SK-N-SH (cell line): ENCODE results near the gene TBX20. TPM values are rescaled to one million over a fixed set of nuclear protein-coding genes. Genes with fewer than 3 reads are reported as not detected.

Experiments used
- CTCF ChIA-PET: fragments of 300-600, 350-600 bp; formaldehyde crosslinking; extraction: SDS; loops from one replicate; lab custom pipeline; 2021; lab: Yijun Ruan, JAX
- POLR2A ChIA-PET: fragments of 350-600 bp; sonication (Branson Sonifier 250); formaldehyde crosslinking; extraction: SDS; loops from one replicate; lab custom pipeline; 2020; ENCODE audit warnings: antibody characterized with exemption, inconsistent platforms; lab: Yijun Ruan, JAX
- DNase-seq: peaks from one replicate; pipeline ENCODE4 v3.0.0; 2012
- H2AFZ ChIP-seq: fragments of 200-600 bp; sonication (generic); 2 replicates; pipeline ENCODE4 v1.8.1; 2016; ENCODE audit warnings: antibody characterized with exemption, mild to moderate bottlenecking, low read depth
- H3F3A ChIP-seq: fragments of 200-600 bp; sonication (generic); replicated peaks from 2 replicates; pipeline ENCODE3; 2016; ENCODE audit warnings: antibody characterized with exemption, mild to moderate bottlenecking; ENCODE audit not compliant: insufficient read depth
- H3K27ac ChIP-seq, 2 experiments: fragments of 200-500 bp in 1 of 2; fragments of 200-600 bp in 1 of 2; sonication (Bioruptor generic) in 1 of 2; sonication (generic), shearing (Covaris generic) in 1 of 2; 2 replicates each; pipeline versions ENCODE4 v1.5.1 to v1.6.1; 2014 to 2016; ENCODE audit warnings: low read depth in 2 of 2, inconsistent platforms in 1 of 2, low read length in 1 of 2, mild to moderate bottlenecking in 1 of 2, mixed read lengths in 1 of 2
- H3K27me3 ChIP-seq: fragments of 200-600 bp; sonication (generic), shearing (Covaris generic); 2 replicates; pipeline ENCODE4 v1.6.1; 2016; ENCODE audit warnings: mixed run types; ENCODE audit not compliant: insufficient read depth
- H3K36me3 ChIP-seq, 2 experiments: fragments of 200-500 bp in 1 of 2; fragments of 200-600 bp in 1 of 2; sonication (Bioruptor generic) in 1 of 2; sonication (generic) in 1 of 2; replicated peaks in 1 of 2; 2 replicates each; pipeline versions ENCODE3 to v1.5.1; 2014 to 2016; ENCODE audit warnings: low read length in 1 of 2, mild to moderate bottlenecking in 1 of 2; ENCODE audit not compliant: insufficient read depth in 2 of 2, control insufficient read depth in 1 of 2
- H3K4me1 ChIP-seq, 2 experiments: fragments of 200-500 bp in 1 of 2; fragments of 200-600 bp in 1 of 2; sonication (Bioruptor generic) in 1 of 2; sonication (generic), shearing (Covaris generic) in 1 of 2; 2 replicates each; pipeline versions ENCODE4 v1.5.1 to v1.6.1; 2014 to 2016; ENCODE audit warnings: low read depth in 1 of 2, low read length in 1 of 2, mixed run types in 1 of 2; ENCODE audit not compliant: insufficient read depth in 2 of 2, control insufficient read depth in 1 of 2
- H3K4me2 ChIP-seq: fragments of 200-600 bp; sonication (generic), shearing (Covaris generic); 2 replicates; pipeline ENCODE4 v1.6.1; 2017; ENCODE audit warnings: mixed run types
- H3K4me3 ChIP-seq, 2 experiments: fragments of 200-500 bp in 1 of 2; fragments of 200-600 bp in 1 of 2; sonication (Bioruptor generic) in 1 of 2; sonication (generic), shearing (Covaris generic) in 1 of 2; 2 replicates each; pipeline versions ENCODE4 v1.5.1 to v1.8.1; 2014 to 2016; ENCODE audit warnings: low read depth in 2 of 2, inconsistent platforms in 1 of 2, low read length in 1 of 2, mild to moderate bottlenecking in 1 of 2, mixed read lengths in 1 of 2, moderate library complexity in 1 of 2
- H3K79me2 ChIP-seq: fragments of 200-600 bp; sonication (generic); 2 replicates; pipeline ENCODE4 v1.8.1; 2017; ENCODE audit warnings: mild to moderate bottlenecking; ENCODE audit not compliant: insufficient read depth
- H3K9ac ChIP-seq: fragments of 200-600 bp; sonication (generic); 2 replicates; pipeline ENCODE4 v1.6.1; 2017; ENCODE audit warnings: mixed run types
- H3K9me2 ChIP-seq: fragments of 200-600 bp; sonication (generic); 2 replicates; pipeline ENCODE4 v1.6.1; 2017; ENCODE audit warnings: mixed run types
- H3K9me3 ChIP-seq: fragments of 200-600 bp; sonication (generic); 2 replicates; pipeline ENCODE4 v1.6.1; 2017; ENCODE audit warnings: mixed run types, mild to moderate bottlenecking, moderate library complexity
- H4K20me1 ChIP-seq: fragments of 200-600 bp; sonication (generic); 2 replicates; pipeline ENCODE4 v1.6.1; 2017; ENCODE audit warnings: mild to moderate bottlenecking, mixed run types; ENCODE audit not compliant: insufficient read depth
- ELF1 ChIP-seq: IDR thresholded peaks from 2 replicates; pipeline ENCODE4 v1.4.0; 2012
- EZH2phosphoT487 ChIP-seq: fragments of 200-600 bp; sonication (generic); IDR thresholded peaks from 2 replicates; pipeline ENCODE4 v1.6.1; 2017; ENCODE audit warnings: low read depth, mixed run types, mild to moderate bottlenecking, antibody characterized with exemption, moderate library complexity, borderline replicate concordance
- FOSL2 ChIP-seq: IDR thresholded peaks from 2 replicates; pipeline ENCODE4 v1.4.0; 2012; ENCODE audit warnings: low read depth, mild to moderate bottlenecking, moderate library complexity, borderline replicate concordance
- FOXM1 ChIP-seq: IDR thresholded peaks from 2 replicates; pipeline ENCODE4 v1.4.0; 2012; ENCODE audit warnings: low read depth, mild to moderate bottlenecking
- GABPA ChIP-seq: IDR thresholded peaks from 2 replicates; pipeline ENCODE4 v1.4.0; 2012; ENCODE audit warnings: low read depth, mild to moderate bottlenecking
- GATA2 ChIP-seq: sonication (generic); formaldehyde crosslinking; IDR thresholded peaks from 2 replicates; pipeline ENCODE4 v1.5.0; 2020; ENCODE audit warnings: mild to moderate bottlenecking, missing genetic modification reagents
- MEF2A ChIP-seq: IDR thresholded peaks from 2 replicates; pipeline ENCODE4 v1.4.0; 2012; ENCODE audit warnings: low read depth, borderline replicate concordance
- MXI1 ChIP-seq: IDR thresholded peaks from 2 replicates; pipeline ENCODE4 v1.6.1; 2012; ENCODE audit warnings: mild to moderate bottlenecking, low read depth, low read length, improper control_type of control experiment
- NRF1 ChIP-seq: IDR thresholded peaks from 2 replicates; pipeline ENCODE4 v1.6.1; 2012; ENCODE audit warnings: low read depth, mild to moderate bottlenecking, low read length
- SMC3 ChIP-seq: IDR thresholded peaks from 2 replicates; pipeline ENCODE4 v1.6.1; 2012; ENCODE audit warnings: low read depth, low read length, improper control_type of control experiment
- TAF1 ChIP-seq: IDR thresholded peaks from 2 replicates; pipeline ENCODE4 v1.6.1; 2012; ENCODE audit warnings: low read depth, mild to moderate bottlenecking, low read length, moderate library complexity, borderline replicate concordance
- TEAD4 ChIP-seq: IDR thresholded peaks from 2 replicates; pipeline ENCODE4 v1.4.0; 2012; ENCODE audit warnings: mild to moderate bottlenecking, borderline replicate concordance; ENCODE audit not compliant: insufficient read depth
- YY1 ChIP-seq: IDR thresholded peaks from 2 replicates; pipeline ENCODE4 v1.4.0; 2012; ENCODE audit warnings: low read depth, mild to moderate bottlenecking
- WGBS: methylation state at CpG from one replicate; pipeline ENCODE4 v1.1.6; 2017; ENCODE audit warnings: low lambda C conversion rate; 5-methylcytosine and 5-hydroxymethylcytosine counted together
- polyA plus RNA-seq, 3 experiments: library from polyadenylated mRNA; depleted of rRNA; stranded (reverse); fragments of >200 nt; gene quantifications; 2 replicates each; pipeline ENCODE4 v1.2.3, GENCODE V29; 2012
- TF ChIP-seq, protein P1 (sequence below): fragments of 150-350 bp; IDR thresholded peaks from 2 replicates; pipeline ENCODE4 v1.6.1; 2016; ENCODE audit warnings: mild to moderate bottlenecking, low read depth, low read length
- TF ChIP-seq, protein P2 (sequence below): IDR thresholded peaks from 2 replicates; pipeline ENCODE4 v1.4.0; 2012; ENCODE audit warnings: low read depth, borderline replicate concordance
- TF ChIP-seq, protein P3 (sequence below): IDR thresholded peaks from 2 replicates; pipeline ENCODE4 v1.4.0; 2012; ENCODE audit warnings: low read depth, borderline replicate concordance

TBX20 gene
- polyA plus RNA-seq, 1 of the 3 experiments (the other 2 are of a cell fraction) = 1.0 TPM

DNA sequence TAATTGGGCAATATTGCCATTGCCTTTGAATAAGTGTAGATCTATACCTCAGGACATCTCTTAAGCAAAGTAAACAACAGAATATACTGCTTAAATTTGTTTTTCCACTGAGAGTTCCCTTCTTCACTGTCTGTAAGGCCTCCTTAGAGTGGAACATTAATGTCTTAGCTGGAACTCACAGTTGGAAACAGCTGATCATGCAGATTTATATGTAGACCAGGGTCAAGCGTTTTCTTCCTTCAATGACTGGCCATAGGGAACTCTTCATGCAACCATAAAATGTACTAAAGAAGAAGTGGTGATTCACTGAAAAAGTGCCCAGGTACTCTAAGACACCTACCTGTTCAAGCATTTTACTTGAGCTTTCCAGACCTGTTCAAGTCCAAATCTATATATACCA is 18.3 kb upstream of the TBX20 start:
- Histone ChIP-seq H2AFZ (no peak overlapping the region), H3K4me1 (peaks cover 0 to 2% of the 10 kb centered on the region in 2 experiments; a peak in 1 of 4 replicates), H3K9ac (no peak overlapping the region), H3K9me2 (no peaks in the 10 kb centered on the region), H4K20me1 (no peaks in the 10 kb centered on the region), H3K4me2 (no peak overlapping the region), H3K4me3 (no peak overlapping the region), H3K36me3 (no peaks in the 10 kb centered on the region), H3K27ac (no peak overlapping the region), H3F3A (no peaks in the 10 kb centered on the region), H3K79me2 (no peaks in the 10 kb centered on the region)
- DNase-seq = no peak
- ChIA-PET CTCF (interaction anchor here (1.5 to 2.3 kb wide), 3 partner anchors 9 to 248 kb away, joined by 3 to 7 read pairs (median 6); partner anchors contain the start of gene TBX20), POLR2A (no interaction called here)
- TF ChIP-seq MEF2A = no peak
- no peak for TF ChIP-seq YY1
- no peak for TF ChIP-seq SMC3
- no peak for TF ChIP-seq TAF1
- TF ChIP-seq TEAD4 = no peak
- no peak for TF ChIP-seq GATA2 (CRISPR knock-in tag)
- TF ChIP-seq, protein P1, sequence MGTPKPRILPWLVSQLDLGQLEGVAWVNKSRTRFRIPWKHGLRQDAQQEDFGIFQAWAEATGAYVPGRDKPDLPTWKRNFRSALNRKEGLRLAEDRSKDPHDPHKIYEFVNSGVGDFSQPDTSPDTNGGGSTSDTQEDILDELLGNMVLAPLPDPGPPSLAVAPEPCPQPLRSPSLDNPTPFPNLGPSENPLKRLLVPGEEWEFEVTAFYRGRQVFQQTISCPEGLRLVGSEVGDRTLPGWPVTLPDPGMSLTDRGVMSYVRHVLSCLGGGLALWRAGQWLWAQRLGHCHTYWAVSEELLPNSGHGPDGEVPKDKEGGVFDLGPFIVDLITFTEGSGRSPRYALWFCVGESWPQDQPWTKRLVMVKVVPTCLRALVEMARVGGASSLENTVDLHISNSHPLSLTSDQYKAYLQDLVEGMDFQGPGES = no peak
- no peak for TF ChIP-seq FOSL2
- no peak for TF ChIP-seq NRF1
- no peak for TF ChIP-seq EZH2phosphoT487
- TF ChIP-seq, protein P2, sequence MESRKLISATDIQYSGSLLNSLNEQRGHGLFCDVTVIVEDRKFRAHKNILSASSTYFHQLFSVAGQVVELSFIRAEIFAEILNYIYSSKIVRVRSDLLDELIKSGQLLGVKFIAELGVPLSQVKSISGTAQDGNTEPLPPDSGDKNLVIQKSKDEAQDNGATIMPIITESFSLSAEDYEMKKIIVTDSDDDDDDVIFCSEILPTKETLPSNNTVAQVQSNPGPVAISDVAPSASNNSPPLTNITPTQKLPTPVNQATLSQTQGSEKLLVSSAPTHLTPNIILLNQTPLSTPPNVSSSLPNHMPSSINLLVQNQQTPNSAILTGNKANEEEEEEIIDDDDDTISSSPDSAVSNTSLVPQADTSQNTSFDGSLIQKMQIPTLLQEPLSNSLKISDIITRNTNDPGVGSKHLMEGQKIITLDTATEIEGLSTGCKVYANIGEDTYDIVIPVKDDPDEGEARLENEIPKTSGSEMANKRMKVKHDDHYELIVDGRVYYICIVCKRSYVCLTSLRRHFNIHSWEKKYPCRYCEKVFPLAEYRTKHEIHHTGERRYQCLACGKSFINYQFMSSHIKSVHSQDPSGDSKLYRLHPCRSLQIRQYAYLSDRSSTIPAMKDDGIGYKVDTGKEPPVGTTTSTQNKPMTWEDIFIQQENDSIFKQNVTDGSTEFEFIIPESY = no peak
- TF ChIP-seq ELF1 = no peak
- TF ChIP-seq, protein P3, sequence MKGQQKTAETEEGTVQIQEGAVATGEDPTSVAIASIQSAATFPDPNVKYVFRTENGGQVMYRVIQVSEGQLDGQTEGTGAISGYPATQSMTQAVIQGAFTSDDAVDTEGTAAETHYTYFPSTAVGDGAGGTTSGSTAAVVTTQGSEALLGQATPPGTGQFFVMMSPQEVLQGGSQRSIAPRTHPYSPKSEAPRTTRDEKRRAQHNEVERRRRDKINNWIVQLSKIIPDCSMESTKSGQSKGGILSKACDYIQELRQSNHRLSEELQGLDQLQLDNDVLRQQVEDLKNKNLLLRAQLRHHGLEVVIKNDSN = no peak
- no peak for TF ChIP-seq FOXM1
- TF ChIP-seq GABPA = no peak
- TF ChIP-seq MXI1 = no peak
- TF ChIP-seq, all 33 proteins: peak for 0
- WGBS = 52% methylated on average over 1 of the region's 1 CpG
- H3K27me3 ChIP-seq = no peaks in the 10 kb centered on the region
- H3K9me3 ChIP-seq = no peaks in the 10 kb centered on the region
